ENCODE measurements around the gene LDLRAD4.

DNA sequence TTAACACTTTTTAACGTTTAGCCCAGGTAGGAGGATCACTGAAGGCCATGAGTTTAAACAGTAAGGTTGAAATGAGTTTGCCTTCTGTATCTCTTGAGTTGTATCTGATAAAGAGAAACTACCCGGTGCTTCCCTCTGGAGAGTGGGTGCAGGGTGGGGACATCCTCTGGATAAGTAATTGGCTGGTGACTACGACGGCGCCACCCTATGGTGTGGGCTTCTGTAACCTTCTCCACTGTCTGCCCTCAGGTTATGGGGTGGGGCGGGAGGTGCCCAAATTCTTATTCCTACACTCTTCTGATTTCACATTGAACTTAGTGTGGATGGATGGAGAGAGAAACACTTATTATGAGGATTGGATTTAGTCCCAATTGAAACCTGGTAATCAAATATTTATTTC lies 68.8 kb downstream of the LDLRAD4 start:
- TF ChIP-seq, protein P1, sequence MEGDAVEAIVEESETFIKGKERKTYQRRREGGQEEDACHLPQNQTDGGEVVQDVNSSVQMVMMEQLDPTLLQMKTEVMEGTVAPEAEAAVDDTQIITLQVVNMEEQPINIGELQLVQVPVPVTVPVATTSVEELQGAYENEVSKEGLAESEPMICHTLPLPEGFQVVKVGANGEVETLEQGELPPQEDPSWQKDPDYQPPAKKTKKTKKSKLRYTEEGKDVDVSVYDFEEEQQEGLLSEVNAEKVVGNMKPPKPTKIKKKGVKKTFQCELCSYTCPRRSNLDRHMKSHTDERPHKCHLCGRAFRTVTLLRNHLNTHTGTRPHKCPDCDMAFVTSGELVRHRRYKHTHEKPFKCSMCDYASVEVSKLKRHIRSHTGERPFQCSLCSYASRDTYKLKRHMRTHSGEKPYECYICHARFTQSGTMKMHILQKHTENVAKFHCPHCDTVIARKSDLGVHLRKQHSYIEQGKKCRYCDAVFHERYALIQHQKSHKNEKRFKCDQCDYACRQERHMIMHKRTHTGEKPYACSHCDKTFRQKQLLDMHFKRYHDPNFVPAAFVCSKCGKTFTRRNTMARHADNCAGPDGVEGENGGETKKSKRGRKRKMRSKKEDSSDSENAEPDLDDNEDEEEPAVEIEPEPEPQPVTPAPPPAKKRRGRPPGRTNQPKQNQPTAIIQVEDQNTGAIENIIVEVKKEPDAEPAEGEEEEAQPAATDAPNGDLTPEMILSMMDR (IDR thresholded peaks at IDR 0.05), result no peak
- no peak for TF ChIP-seq POLR2AphosphoS5 (IDR thresholded peaks at IDR 0.05)

Measured in upper lobe of left lung (tissue), 4 donors.